GM12875 (cell line): ENCODE data around the gene CATSPERE.
"Not testable (repeated sequence)": the region's sequence is repeated elsewhere in the genome, so short reads cannot be mapped to it uniquely, and the experiment has no call there.

Experiments used
- H3K4me3 ChIP-seq: one replicate; pipeline ENCODE4 v1.5.1; 2011; ENCODE audit warnings: low read depth, low read length, control low read depth
- TF ChIP-seq, protein P1 (sequence below): IDR thresholded peaks from 2 replicates; pipeline ENCODE4 v1.5.1; 2011; ENCODE audit warnings: low read depth, mild to moderate bottlenecking, control low read depth, inconsistent platforms, low read length, moderate library complexity, borderline replicate concordance; ENCODE audit not compliant: insufficient read depth

CATSPERE gene

DNA sequence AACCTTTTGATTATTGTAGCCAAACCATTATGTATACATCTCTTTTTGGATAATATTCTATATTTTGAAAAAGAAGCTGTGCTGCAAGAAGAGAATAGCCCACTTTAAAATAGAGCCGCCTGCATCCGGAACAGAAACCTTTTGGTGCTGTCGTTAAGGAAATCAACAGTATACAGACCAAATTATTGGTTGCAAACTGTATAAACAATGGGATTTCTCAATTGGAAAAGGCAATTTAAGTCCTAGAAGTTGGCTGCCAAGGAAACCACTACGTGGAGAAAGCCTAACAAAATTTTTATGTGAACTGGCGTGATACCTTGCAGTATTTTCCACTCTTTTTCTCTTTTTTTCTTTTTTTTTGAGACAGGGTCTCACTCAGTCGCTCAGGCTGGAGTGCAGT lies 217.6 kb downstream of the CATSPERE start:
- TF ChIP-seq, protein P1, sequence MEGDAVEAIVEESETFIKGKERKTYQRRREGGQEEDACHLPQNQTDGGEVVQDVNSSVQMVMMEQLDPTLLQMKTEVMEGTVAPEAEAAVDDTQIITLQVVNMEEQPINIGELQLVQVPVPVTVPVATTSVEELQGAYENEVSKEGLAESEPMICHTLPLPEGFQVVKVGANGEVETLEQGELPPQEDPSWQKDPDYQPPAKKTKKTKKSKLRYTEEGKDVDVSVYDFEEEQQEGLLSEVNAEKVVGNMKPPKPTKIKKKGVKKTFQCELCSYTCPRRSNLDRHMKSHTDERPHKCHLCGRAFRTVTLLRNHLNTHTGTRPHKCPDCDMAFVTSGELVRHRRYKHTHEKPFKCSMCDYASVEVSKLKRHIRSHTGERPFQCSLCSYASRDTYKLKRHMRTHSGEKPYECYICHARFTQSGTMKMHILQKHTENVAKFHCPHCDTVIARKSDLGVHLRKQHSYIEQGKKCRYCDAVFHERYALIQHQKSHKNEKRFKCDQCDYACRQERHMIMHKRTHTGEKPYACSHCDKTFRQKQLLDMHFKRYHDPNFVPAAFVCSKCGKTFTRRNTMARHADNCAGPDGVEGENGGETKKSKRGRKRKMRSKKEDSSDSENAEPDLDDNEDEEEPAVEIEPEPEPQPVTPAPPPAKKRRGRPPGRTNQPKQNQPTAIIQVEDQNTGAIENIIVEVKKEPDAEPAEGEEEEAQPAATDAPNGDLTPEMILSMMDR: no peak

DNA sequence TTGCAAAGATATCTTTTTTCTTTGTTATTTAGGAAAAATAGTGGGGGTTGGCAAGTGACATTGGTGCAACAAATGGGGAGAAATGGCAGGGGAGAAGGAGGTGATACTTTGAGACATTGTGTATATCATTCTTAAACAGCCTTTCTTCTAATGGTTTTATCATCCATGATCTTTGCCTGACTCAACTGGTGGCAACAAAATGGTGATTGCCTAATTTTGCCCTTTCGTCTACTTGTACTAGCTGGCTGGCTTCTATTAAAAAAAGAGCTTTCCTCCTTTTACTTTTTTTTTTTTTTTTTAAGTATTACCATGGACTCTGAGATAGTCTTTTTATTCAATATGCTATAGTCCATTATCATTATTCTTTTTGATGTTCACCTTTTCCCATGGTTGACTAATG lies 219.6 kb downstream of the CATSPERE start:
- TF ChIP-seq, protein P1: no peak

More for the DNA sequence above, 217.6 kb downstream of the CATSPERE start:
- no peak overlapping the region for H3K4me3 ChIP-seq

DNA sequence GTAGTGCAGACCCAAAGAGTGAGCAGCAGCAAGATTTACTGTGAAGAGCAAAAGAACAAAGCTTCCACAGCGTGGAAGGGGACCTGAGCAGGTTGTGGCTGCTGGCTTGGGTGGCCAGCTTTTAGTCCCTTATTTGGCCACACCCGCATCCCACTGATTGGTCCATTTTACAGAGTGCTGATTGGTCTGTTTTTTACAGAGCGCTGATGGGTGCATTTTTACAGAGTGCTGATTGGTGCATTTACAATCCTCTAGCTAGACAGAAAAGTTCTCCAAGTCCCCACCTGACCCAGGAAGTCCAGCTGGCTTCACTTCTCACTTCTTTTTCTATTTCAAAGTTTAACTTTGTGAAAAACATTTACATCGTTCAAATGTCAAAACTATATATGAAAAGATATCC lies 221.0 kb downstream of the CATSPERE start:
- not testable (repeated sequence) for H3K4me3 ChIP-seq

More for the DNA sequence above, 219.6 kb downstream of the CATSPERE start:
- H3K4me3 ChIP-seq: no peak overlapping the region
